Measurements from ENCODE around the gene OPCML. TPM values are rescaled to one million over a fixed set of nuclear protein-coding genes. Genes with fewer than 3 reads are reported as not detected.

The OPCML gene
- total RNA-seq, 4 donors from 2014 or later = 0.15 TPM; not detected in 3

DNA sequence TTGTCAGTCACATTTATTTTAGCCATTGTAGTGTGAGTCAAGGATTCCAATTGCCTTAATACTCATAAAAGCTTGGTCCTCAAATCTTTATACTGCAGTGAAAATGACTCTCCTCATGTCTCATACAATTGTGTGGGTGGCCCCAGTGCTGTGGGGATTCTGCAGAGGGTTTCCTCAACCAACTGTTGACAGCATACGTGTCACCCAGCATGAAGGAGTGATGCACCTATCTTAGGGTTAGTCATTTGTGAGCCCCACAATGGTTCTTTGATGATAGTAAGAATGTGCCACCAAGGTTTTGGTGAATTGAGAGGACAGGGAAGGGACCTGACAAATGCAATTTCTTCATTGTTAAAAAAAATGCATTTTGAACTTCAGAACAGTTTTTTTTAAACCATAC lies 1046.2 kb downstream of the OPCML start:
- no peaks in the 10 kb centered on the region for H3K4me1 ChIP-seq
- no peaks in the 10 kb centered on the region for H3K27me3 ChIP-seq
- H3K36me3 ChIP-seq = no peaks in the 10 kb centered on the region
- TF ChIP-seq EP300 (IDR thresholded peaks at IDR 0.05) (no peak), POLR2A (IDR thresholded peaks at IDR 0.05) (no peak)
- TF ChIP-seq, protein P1, sequence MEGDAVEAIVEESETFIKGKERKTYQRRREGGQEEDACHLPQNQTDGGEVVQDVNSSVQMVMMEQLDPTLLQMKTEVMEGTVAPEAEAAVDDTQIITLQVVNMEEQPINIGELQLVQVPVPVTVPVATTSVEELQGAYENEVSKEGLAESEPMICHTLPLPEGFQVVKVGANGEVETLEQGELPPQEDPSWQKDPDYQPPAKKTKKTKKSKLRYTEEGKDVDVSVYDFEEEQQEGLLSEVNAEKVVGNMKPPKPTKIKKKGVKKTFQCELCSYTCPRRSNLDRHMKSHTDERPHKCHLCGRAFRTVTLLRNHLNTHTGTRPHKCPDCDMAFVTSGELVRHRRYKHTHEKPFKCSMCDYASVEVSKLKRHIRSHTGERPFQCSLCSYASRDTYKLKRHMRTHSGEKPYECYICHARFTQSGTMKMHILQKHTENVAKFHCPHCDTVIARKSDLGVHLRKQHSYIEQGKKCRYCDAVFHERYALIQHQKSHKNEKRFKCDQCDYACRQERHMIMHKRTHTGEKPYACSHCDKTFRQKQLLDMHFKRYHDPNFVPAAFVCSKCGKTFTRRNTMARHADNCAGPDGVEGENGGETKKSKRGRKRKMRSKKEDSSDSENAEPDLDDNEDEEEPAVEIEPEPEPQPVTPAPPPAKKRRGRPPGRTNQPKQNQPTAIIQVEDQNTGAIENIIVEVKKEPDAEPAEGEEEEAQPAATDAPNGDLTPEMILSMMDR (IDR thresholded peaks at IDR 0.05) = no peak
- no peak for DNase-seq (ENCODE audit: low spot score in 2 of 2)
- WGBS = 95% methylated on average over 1 of the region's 1 CpG
- no peak overlapping the region for H3K27ac ChIP-seq
- H3K9me3 ChIP-seq = peaks cover 8% of the 10 kb centered on the region
- no peak overlapping the region for H3K4me3 ChIP-seq

DNA sequence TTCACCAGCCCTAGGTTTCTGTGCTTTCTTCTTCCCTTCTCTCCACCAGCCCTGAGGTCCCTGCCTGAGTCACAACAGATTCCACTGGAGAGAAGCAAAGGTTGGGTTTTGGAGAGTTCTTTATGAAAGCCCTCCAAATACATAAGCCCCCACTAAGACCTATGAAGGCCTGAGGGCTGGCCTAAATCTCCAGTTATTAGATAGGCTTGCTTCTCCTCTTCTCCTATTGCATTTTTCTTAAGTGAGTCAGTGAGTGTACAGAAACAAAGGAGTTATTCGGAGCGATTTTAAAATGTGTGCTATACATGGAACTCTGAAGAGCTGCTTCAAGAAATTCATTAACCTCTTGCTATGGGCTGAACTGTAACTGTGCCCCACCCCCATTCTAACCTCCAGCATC lies 1057.3 kb downstream of the OPCML start:
- WGBS = 75% methylated on average over 2 of the region's 2 CpGs
- Histone ChIP-seq H3K4me1 (no peaks in the 10 kb centered on the region), H3K4me3 (no peak overlapping the region), H3K36me3 (no peaks in the 10 kb centered on the region), H3K9me3 (no peaks in the 10 kb centered on the region), H3K27me3 (no peaks in the 10 kb centered on the region), H3K27ac (no peak overlapping the region)
- TF ChIP-seq EP300 (IDR thresholded peaks at IDR 0.05) (no peak), POLR2AphosphoS5 (IDR thresholded peaks at IDR 0.05) (no peak), POLR2A (IDR thresholded peaks at IDR 0.05) (no peak)
- TF ChIP-seq, protein P1 (IDR thresholded peaks at IDR 0.05) = no peak
- no peak for DNase-seq (ENCODE audit: low spot score in 2 of 2)

DNA sequence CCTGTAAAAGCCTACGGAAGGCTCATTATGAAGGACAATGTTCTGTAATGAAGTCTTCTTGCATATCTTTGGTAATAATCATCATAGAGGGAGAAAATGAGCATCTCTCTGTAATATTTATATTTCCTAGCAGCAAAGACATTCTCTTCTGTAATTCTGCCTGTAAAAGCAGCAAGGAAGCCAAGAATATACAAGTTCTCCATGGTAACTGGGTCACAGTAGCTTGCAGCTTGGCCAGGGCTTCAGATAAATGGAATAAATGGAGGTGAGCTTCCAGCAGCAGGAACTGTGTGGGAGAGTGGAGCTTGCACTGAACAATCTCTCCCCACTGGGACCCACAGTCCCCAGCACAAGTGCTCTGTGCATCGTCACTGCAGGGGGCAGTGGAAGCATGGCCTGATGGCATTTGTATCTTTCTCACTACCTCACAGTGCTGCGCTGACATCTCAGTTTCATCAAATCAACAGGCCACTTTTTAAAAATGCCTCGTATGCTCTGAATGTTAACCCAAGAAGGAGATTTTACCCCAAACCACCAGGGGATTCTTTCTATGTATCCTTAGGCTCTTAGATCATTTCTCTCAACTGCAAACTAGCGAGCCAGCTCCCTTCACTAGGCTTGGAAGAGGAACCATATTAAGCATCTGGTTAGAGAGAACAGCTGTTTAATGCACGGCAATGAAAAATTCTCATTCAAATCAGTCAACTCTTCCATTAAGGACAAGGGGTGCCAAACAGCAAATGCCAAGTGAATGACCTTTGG lies 1059.7 kb downstream of the OPCML start:
- no peak overlapping the region for H3K27ac ChIP-seq
- H3K9me3 ChIP-seq = no peaks in the 10 kb centered on the region
- no peak for DNase-seq (ENCODE audit: low spot score in 2 of 2)
- no peak for TF ChIP-seq EP300 (IDR thresholded peaks at IDR 0.05)
- no peak for TF ChIP-seq POLR2A (IDR thresholded peaks at IDR 0.05)
- TF ChIP-seq POLR2AphosphoS5 (IDR thresholded peaks at IDR 0.05) = no peak
- TF ChIP-seq, protein P1 (IDR thresholded peaks at IDR 0.05) = no peak
- no peaks in the 10 kb centered on the region for H3K36me3 ChIP-seq
- H3K4me3 ChIP-seq = no peak overlapping the region
- 55% methylated on average over 6 of the region's 6 CpGs for WGBS
- no peaks in the 10 kb centered on the region for H3K4me1 ChIP-seq
- H3K27me3 ChIP-seq = no peaks in the 10 kb centered on the region

DNA sequence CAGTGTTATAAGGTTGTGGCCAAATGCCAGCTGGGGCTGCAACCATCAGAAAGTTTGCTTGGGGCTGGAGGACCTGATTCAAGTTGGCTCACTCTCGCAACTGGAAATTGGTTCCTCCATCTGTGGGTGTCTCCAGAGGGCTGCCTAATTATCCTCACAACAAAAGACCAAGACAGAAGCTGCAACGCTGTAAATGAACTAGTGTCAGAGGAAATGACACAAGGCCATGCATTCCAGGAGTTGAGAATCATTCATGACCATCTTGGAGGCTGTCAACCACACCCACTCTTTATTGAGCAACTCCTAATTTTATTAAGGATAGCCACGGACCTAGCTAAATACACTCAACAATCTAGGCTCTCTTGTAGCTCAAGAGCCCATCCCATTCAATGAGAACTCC lies 1060.8 kb downstream of the OPCML start:
- 24% methylated on average over 2 of the region's 3 CpGs for WGBS
- Histone ChIP-seq H3K4me1 (no peaks in the 10 kb centered on the region), H3K4me3 (no peak overlapping the region), H3K36me3 (no peaks in the 10 kb centered on the region), H3K27me3 (no peaks in the 10 kb centered on the region), H3K9me3 (no peaks in the 10 kb centered on the region), H3K27ac (no peak overlapping the region)
- no peak for DNase-seq (ENCODE audit: low spot score in 2 of 2)
- no peak for TF ChIP-seq POLR2AphosphoS5 (IDR thresholded peaks at IDR 0.05)
- no peak for TF ChIP-seq EP300 (IDR thresholded peaks at IDR 0.05)
- no peak for TF ChIP-seq POLR2A (IDR thresholded peaks at IDR 0.05)
- TF ChIP-seq, protein P1 (IDR thresholded peaks at IDR 0.05) = no peak

DNA sequence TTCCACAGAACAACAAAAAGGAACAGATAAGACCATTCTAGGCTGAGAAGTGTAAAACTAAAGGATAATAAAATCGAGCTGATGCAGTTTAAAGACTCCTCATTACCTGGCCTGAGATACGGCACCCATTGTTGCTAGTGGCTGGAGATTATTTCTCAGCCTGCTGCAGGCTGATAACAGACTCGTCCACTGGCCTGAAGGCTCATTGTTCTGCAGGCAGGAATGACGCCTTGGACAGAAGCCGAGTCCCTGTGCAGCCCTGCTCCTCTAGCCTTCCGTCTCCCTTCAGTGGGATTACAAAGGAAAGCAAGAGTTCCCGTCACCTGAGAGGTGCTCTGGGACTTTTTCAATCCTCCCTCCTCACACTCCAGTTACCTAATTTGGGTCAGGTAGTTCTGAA lies 1065.3 kb downstream of the OPCML start:
- H3K27me3 ChIP-seq = no peaks in the 10 kb centered on the region
- WGBS = 40% methylated on average over 7 of the region's 7 CpGs
- no peak overlapping the region for H3K4me3 ChIP-seq
- H3K27ac ChIP-seq = no peak overlapping the region
- TF ChIP-seq POLR2A (IDR thresholded peaks at IDR 0.05) (no peak), POLR2AphosphoS5 (IDR thresholded peaks at IDR 0.05) (no peak), EP300 (IDR thresholded peaks at IDR 0.05) (no peak)
- TF ChIP-seq, protein P1 (IDR thresholded peaks at IDR 0.05) = no peak
- no peaks in the 10 kb centered on the region for H3K4me1 ChIP-seq
- DNase-seq (ENCODE audit: low spot score in 2 of 2) = no peak
- H3K9me3 ChIP-seq = no peaks in the 10 kb centered on the region
- H3K36me3 ChIP-seq = no peaks in the 10 kb centered on the region

All from suprapubic skin (tissue), 4 donors.